Transverse colon (tissue), 3 donors: ENCODE data around the gene LRP1.

ENCODE experiments used
- EP300 ChIP-seq: sonication (generic); formaldehyde crosslinking; IDR thresholded peaks from one replicate; pipeline ENCODE4 v1.6.1; 2017; ENCODE audit warnings: antibody characterized with exemption, low read depth
- POLR2A ChIP-seq: fragments of 450-650 bp; IDR thresholded peaks from one replicate; pipeline ENCODE4 v1.6.1; 2016; ENCODE audit warnings: antibody characterized with exemption, mild to moderate bottlenecking, moderate library complexity
- TF ChIP-seq, protein P1 (sequence below), 5 experiments: fragments of 200-600 bp in 3 of 5; fragments of 450-650 bp in 2 of 5; sonication (generic) in 3 of 5; IDR thresholded peaks; 1 replicate in 2 of 5; 2 replicates in 3 of 5; pipeline ENCODE4 v1.5.1; 2016 to 2017; ENCODE audit warnings: antibody characterized with exemption in 5 of 5, inconsistent platforms in 3 of 5, mild to moderate bottlenecking in 2 of 5, moderate library complexity in 1 of 5

DNA sequence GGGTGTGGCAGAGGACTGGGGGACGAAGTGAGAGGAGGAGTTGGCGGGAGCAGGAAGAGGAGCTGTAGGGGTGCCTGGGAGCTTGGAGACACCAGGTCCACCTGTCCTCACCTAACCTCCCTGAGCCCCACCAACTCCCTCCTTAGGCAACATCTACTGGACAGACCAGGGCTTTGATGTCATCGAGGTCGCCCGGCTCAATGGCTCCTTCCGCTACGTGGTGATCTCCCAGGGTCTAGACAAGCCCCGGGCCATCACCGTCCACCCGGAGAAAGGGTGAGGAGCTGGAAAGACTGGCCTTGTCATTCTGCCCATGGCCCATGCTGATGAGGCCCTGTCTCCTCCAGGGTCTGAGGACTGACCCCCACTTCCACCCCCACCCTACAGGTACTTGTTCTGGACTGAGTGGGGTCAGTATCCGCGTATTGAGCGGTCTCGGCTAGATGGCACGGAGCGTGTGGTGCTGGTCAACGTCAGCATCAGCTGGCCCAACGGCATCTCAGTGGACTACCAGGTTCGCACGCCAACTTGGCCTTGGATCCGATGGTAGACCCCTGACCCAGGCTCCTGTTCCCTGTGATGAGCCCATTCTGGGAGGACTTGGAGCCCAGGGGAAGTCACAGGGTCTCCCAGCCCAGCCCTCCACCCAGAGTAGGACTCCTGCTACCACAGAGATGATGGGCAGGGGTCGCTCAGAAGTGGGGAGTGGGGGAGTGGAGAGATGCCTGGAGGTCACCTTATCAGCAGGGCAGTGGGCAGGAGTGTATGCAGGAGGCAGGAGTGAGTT, 55.8 kb downstream of the LRP1 start:
- no peak for TF ChIP-seq POLR2A
- TF ChIP-seq, protein P1, sequence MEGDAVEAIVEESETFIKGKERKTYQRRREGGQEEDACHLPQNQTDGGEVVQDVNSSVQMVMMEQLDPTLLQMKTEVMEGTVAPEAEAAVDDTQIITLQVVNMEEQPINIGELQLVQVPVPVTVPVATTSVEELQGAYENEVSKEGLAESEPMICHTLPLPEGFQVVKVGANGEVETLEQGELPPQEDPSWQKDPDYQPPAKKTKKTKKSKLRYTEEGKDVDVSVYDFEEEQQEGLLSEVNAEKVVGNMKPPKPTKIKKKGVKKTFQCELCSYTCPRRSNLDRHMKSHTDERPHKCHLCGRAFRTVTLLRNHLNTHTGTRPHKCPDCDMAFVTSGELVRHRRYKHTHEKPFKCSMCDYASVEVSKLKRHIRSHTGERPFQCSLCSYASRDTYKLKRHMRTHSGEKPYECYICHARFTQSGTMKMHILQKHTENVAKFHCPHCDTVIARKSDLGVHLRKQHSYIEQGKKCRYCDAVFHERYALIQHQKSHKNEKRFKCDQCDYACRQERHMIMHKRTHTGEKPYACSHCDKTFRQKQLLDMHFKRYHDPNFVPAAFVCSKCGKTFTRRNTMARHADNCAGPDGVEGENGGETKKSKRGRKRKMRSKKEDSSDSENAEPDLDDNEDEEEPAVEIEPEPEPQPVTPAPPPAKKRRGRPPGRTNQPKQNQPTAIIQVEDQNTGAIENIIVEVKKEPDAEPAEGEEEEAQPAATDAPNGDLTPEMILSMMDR (IDR thresholded peaks at IDR 0.05) = no peak
- no peak for TF ChIP-seq EP300
